HG02678 (cell line): ENCODE data around the gene GORASP2.
A peak's percentile ranks its signal among the peaks of the same experiment; 100 is the strongest.
"Not testable (repeated sequence)": the region's sequence is repeated elsewhere in the genome, so short reads cannot be mapped to it uniquely, and the experiment has no call there.

Experiments
- ATAC-seq: cut with Tn5 transposase; IDR thresholded peaks from one replicate; pipeline ENCODE4 v1.9.1; 2021; ENCODE audit warnings: mild to moderate bottlenecking, moderate library complexity; ENCODE audit not compliant: unreplicated experiment

The GORASP2 gene

DNA sequence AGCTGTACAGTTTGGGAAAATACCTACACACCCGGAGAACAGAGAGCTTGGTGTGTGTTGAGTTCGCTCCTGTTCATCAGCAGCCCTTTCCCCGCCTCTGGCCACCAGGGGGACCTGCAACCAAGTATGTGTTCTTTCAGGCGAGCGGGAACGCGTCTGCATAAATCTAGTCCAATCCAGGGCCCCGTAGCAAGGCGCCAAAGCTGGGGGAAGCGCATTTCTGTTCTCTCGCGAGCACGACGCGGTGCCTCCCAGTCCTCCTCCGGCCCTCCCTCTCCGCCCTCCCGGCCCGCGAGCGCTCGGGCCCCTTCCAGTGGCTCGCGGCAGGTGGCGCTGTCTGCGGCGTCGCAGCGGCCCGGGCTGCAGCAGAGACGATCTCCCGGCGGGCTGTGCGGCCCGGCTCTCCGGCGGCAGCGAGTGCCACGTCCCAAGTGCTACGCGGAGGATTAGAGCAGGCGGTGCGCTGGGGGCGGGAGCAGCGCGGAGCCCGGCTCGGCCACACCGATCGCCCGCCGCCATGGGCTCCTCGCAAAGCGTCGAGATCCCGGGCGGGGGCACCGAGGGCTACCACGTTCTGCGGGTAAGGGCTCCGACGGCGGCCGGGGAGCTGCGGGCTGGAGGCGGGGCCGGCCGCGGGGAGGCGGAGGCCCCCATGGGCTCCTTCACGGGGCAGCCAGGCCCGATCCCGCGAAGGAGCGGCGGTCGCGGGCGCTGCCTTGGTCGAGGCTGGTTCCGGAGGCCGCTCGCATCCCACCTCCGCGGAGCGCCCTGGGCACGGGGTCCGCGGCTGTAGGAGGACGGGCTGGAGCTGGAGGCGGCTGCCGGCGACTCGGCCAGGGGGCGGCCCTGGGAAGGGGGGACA is at the start of gene GORASP2:
Gene GORASP2 (plus strand): TSS at position 430 of the 862 bp plus-strand sequence. CDS start 88 bp downstream, at position 518.
- ATAC-seq: peak; percentile 90

DNA sequence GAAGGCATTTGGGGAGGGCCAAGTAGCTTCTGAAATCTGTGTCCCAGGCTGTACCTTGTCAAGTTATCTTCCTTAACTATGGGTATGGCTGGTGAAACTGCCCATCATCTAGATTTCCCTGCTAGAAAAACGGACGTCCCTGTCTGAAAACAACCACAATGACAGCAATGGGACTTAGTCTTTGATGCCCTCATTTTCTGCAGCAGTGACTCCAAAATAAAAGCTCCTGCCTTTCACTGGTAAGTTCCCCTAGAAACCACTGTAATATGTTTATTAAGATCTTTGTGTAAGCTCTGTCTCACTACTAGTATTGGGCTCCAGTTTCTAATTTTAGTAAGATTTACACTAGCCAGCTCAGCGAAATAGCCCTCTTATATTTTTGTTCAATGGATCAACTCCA is 47.2 kb upstream of the GORASP2 start:
- no peak for ATAC-seq

DNA sequence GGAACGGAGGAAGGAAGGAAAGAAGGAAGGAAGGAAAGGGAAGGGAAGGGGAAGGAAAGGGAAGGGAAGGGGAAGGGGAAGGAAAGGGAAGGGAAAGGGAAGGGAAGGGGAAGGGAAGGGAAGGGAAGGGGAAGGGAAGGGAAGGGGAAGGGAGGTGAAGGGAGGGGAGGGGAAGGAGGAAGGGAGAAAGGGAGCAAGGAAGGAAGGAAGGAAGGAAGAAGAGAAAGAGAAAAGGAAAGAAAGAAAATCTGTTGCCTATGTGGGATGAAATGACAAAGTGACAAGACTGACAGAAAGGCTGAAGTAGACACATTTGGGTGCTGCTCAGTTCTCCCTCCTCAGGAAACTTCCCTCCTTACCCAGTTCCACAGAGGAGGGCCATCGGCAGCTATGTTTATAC is 46.3 kb upstream of the GORASP2 start:
- ATAC-seq: no peak

DNA sequence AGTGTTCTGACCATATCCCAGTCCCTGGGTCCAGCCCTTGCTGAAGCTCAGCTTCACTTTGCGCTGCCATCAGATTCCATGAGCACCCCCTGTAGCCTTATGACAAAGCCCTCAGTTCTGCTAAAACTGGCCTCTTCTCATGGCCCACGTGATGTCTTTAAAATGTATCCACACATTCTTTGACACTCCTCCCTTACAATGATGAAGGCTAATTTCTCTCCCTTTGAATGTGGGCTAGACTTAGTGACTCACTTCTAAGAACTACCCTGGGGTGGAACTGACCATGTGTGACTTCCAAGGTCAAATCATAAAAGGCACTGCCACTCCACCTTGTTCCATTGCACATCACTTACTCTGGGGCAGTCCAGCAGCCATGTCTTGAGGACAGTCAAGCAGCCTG is 45.4 kb upstream of the GORASP2 start:
- ATAC-seq: no peak

DNA sequence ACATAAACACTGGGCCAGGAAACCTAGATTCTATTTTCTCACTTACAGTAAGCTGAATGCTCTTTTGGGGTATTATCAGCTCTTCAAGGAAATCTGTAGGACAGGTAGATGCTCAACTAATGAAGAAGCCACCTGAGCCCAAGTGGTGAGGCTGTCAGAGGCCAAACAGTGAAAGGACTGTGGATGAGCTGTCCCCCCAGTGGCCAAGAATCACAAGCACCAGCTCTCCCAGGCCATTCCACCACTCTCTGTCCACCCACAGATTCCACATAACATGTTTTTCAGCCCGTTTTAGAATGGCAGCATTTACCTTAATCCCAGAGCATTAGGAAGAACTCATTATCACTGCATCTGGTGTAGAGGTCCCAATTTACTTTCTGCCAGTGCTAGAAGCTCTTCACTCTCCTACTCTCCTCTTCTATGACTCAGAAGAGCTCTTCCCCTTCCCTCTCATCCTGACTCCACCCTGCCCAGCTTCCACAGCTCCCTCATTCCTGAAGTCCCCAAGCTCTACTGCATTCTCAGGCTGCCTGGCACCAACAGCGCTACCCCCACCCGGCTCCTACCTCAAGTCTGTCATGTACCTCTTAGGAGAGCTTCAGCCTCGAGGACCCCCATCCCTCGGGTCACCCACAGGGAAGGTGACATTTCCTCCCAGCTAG is 43.8 kb upstream of the GORASP2 start:
- ATAC-seq: no peak

DNA sequence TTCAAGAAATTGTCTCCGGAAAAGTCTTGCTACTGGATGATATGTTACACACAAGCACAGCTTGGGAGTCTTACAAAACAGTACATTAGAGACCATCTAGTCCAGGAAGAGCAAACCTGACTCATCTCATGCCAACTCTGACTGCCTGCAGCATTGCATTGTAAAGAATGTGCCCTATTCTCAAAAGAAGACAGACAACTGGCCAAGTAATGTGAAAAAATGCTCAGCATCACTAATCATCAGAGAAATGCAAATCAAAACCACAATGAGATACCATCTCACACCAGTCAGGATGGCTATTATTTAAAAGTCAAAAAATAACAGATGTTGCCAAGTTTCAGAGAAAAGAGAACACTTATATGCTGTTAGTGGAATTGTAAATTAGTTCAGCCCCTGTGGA is 42.7 kb upstream of the GORASP2 start:
- ATAC-seq: no peak

DNA sequence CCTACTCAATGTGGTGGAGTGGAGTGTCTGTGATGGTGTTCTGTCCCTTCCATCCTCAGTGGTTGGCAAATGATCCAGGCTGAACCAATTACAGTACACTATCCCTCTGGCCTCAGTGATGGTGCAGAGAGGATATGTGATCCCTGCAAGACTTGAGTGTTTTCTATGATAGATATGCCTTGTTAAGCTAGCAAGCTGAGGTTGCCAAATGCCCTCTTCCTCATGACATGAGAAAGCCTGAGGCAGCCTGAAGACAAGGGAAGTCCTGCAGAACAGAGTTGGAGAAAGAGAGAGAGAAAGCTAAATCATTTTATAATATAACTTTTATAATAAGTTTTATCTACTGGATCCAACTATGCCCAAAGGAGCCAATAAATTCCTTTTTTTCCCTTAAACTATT is 41.6 kb upstream of the GORASP2 start:
- ATAC-seq: no peak

DNA sequence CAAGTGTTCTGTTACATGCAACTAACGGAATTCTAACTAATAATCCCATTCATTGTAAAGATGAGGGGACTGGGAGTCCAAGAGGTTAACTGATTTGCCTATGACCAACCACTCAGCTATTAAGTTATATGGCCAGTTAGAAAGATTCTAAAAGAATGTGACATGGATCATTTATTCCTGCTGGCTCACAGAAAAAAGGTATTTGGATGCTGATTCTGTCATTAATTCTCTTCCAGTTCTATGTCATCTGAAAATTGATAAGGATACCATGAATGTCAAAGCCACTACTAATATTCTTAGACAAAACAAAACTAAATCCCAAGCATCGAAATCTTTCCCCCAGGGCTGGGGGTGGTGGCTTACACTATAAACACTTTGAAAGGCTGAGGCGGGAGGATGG is 41.2 kb upstream of the GORASP2 start:
- ATAC-seq: no peak

DNA sequence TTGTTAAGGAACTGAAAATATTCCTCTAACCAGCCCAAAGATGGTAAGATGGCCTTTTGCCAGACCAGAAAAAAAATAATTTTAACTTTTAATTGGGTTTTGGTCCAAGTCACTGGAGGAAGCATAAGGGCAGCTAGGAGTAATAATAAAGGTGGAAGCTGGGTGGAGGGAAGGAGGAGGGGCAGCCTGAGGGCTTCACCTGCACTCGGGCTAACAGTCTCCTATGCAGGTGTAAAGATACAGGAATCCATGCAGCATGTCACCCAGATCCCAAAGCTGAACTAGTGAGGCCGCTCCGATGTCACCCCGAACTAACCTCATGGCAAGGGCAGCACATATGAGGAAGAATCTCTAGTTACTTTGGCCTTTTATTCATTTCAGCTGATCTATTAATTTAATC is 37.2 kb upstream of the GORASP2 start:
- no peak for ATAC-seq

DNA sequence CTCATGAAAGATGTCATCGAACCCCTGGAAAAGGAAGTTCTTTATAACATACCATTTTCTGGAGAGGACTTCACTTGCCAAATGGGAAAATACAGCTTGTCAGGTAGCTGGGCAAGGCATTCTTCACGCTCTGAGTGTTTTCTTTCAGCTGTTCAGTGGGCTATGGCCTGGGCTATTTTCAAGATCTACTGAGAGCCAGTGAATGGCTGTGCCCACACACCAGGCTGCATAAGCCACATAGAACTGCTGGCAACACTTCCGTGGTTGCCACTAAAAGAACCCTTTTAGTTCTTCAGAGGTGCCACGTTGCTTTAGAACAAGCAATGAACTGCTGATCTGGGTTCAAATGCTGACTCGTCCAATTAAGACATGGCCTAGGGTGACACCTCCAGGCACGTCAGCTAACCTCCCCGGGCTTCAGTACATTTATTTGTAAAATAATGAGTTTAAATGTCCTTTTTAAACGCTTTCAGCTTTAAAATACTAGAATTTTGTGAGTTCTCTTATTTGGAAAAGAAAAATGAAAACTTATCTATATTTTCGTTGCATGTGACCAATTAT is 36.6 kb upstream of the GORASP2 start:
- no peak for ATAC-seq

DNA sequence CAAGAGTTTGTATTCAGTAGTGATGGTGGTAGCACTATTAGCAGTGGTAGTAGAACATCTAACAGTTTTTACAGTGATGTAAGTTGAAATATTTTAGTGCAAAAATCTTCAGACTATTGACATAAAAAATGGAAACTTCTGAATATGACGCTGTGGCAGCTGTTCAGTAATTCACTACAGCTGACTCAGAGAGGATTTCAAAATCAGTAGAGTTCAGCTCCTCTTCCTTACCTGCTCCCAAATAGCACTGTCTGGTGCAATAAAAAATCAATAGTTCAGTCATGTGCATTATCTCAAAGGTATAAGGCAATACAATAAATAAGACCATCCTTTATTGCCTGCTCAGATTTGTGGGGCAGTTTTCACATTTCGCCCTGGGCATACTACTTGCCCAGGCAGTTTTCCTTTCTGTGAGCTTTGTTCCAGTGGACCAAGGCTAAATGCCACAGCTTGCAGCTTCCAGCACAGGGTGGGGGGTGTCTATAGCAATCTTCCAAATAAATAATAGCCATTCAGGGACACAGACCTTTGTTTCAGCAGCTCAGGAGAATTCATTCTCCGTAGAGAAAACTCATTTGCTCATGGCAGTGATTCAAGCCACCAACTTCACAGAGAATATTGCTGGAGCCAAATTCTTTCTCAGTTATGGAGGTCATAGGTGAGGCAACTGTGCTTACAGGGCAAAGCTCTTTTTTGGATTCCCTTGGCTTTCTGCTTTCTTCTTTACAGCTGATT is 33.9 kb upstream of the GORASP2 start:
- ATAC-seq: no peak

DNA sequence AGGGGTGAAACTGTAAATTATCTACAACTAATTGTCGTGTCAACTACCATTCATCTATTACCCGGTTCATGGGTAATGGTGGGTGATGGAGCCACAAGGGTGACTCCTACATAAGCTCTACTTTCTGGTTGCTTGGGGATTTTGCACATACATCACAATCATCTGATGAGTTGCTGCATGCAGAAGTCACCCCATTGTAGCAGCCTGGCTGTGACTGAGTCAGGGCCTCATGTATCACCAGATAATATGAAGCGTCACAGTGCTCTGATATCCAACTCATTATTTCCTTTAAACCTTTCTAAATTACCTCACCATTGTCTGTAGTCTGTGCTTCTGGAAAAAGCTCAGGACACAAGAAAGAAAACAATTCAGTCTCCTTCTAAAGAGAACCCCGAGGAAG is 32.4 kb upstream of the GORASP2 start:
- no peak for ATAC-seq

DNA sequence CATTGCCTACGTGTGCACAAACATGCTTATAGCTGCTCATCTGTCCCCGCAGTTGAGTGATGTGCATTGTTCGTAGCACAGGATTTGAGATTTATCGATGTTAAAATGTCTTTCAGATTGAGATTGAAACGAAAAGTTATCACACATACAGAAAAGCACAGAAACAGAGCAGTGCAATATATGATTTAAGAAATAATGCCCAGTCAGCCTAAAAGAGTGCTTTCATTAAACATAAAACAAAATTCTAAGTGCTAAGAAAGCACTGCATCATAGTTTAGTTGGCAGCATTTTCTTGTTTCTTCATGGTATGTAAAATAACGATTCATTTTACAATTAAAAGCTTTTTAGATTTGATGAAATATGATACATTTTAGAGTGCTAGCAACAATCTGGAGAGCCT is 31.9 kb upstream of the GORASP2 start:
- no peak for ATAC-seq

DNA sequence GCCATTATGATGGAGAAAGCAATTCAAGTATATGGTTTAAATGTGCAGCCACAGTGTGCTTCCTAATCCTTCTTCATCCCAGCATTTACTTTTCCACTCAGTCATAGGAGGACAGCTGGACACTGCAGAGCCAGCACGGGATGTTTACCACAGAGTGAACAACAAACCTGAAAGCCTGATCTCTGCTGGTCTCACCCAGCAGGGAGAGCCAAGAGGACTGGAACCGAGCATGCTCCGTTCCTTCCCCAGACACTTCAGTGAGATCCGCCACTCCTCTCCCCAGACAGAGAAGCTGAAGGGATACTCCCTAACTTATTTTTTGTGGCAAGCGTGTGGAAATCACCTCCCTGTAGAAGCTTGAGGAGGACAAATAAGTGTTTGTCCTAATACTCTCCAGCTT is 23.2 kb upstream of the GORASP2 start:
- ATAC-seq: no peak

DNA sequence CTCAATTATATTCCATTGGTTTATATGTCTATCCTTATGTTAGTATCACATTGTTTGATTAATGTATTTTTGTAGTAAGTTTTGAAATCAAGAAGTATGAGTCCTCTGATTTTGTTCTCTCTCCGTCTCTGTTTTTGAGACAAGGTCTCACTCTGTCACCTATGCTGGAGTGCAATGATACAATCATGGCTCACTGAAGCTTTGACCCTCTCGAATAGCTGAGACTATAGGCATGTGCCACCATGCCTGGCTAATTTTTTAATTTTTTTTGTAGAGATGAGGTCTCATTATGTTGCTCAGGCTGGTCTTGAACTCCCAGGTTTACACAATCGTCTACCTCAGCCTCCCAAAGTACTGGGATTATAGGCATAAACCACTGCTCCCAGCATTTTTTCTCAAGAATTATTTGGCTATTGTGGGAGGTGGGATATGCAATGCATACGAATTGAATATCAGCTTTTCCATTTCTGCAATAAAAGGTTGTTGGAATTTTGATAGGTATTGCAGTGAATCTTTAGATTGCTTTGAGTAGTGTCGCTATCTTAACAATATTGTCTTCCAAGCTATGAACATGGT is 17.7 kb upstream of the GORASP2 start:
- ATAC-seq: no peak

DNA sequence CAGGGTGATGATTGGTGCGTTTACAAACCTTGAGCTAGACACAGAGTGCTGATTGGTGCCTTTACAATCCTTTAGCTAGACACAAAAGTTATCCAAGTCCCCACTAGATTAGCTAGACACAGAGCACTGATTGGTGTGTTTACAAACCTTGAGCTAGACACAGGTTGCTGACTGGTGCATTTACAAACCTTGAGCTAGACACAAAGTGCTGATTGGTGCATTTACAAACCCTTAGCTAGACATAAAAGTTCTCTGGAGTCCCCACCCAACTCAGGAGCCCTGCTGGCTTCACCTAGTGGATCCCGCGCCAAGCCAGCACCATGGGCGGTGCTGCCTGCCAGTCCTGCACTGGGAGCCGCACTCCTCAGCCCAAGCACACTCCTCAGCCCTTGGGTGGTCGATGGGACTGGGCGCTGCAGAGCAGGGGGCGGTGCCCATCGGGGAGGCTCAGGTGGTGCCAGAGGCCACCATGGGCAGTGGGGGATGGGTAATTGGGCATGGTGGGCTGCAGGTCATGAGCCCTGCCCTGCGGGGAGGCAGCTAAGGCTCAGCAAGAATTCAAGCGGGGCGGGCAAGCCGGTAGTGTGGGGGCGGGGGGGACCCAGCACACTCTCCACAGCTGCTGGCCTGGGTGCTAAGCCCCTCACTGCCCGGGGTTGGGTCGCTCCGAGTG is 13.9 kb upstream of the GORASP2 start:
- not testable (repeated sequence) for ATAC-seq

DNA sequence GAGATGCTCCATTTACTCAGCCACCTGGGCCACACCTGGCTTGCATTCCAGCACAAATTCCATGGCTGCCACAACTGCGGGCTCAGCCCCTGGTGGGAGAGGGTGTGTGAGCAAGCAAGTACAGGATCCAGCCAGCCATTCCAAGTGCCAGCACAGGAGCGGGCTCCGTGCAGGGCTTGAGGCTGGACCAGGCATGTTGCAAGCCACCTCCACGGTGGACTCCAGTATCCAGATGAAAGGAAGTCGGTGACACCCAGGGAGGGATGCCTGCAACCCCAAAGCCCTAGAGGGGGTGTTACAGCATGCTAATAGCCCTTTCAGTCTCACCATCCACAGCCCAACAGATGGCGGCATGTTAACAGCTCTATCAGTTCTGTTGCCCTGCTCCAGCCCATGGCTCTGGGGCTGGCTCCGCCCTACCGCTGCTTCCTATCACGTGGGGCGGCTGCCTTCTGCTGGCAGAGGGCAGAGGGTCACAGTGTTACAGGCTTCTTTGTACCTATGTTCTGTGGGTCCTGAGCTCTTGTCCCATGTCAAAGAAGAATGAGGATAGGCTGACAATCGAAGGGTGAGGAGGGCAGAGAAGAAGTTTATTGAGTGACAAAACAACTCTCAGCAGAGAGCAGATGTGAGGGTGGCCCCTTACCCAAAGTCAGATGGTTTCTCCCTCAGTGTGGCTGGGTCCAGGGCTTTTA is 11.7 kb upstream of the GORASP2 start:
- ATAC-seq: no peak

DNA sequence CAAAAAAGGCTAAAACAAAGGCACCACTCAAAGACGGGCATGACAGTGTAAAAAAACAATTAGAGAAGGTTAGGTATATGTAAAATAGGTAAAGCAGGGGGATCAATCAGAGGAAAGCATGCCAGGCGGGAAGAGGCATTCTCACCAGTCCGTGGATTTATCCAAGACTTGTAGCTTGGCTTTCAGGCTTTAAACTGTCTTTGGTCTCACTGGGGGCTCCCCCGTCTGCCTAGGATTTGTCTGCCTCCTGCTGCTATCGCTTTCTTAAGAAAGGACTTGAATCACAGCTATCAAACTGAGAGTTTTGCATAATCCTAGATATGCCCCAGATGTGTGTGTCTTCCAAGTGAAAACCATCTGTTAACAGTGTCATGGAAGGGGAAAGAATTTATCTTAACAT is 11.1 kb upstream of the GORASP2 start:
- ATAC-seq: no peak

DNA sequence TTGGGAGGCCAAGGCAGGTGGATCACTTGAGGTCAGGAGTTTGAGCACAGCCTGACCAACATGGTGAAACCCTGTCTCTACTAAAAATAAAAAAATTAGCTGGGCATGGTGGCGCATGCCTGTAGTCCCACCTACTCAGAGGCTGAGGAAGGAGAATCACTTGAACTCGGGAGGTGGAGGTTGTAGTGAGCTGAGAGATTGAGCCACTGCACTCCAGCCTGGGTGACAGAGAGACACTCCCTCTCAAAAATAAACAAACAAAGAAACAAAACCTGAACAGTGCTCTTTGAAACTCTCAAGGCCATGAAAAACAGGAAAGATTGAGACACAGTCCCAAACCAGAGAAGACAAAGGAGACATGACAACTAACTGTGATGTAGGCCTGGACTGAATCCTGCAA is 7.2 kb upstream of the GORASP2 start:
- not testable (repeated sequence) for ATAC-seq
